Neural progenitor cell (in vitro differentiated cells): ENCODE data around the gene SPTSSA. TPM values are rescaled to one million over a fixed set of nuclear protein-coding genes. Genes with fewer than 3 reads are reported as not detected.
"Not testable (repeated sequence)": the region's sequence is repeated elsewhere in the genome, so short reads cannot be mapped to it uniquely, and the experiment has no call there.

Experiments
- DNase-seq: peaks from one replicate; pipeline ENCODE4 v3.0.0-alpha.2; 2016; ENCODE audit warnings: low spot score
- H2AFZ ChIP-seq: fragments of 200-600 bp; sonication (generic); replicated peaks from 2 replicates; pipeline ENCODE4 v1.6.1; 2016; ENCODE audit warnings: antibody characterized with exemption
- H3F3A ChIP-seq: fragments of 200-600 bp; sonication (generic); 2 replicates; pipeline ENCODE4 v1.6.1; 2016; ENCODE audit warnings: antibody characterized with exemption, low read depth
- H3K27ac ChIP-seq: fragments of 200-600 bp; sonication (generic); 2 replicates; pipeline ENCODE4 v1.5.1; 2016; ENCODE audit warnings: mild to moderate bottlenecking
- H3K27me3 ChIP-seq: fragments of 200-600 bp; sonication (generic); 2 replicates; pipeline ENCODE4 v1.6.1; 2016; ENCODE audit warnings: mild to moderate bottlenecking, moderate library complexity
- H3K36me3 ChIP-seq: fragments of 200-600 bp; sonication (generic); 2 replicates; pipeline ENCODE4 v1.5.1; 2016
- H3K4me1 ChIP-seq: fragments of 200-600 bp; sonication (generic); 2 replicates; pipeline ENCODE4 v1.6.1; 2016; ENCODE audit warnings: mixed run types
- H3K4me2 ChIP-seq: fragments of 200-600 bp; sonication (generic); 2 replicates; pipeline ENCODE4 v1.6.1; 2016
- H3K4me3 ChIP-seq: fragments of 200-600 bp; sonication (generic); 2 replicates; pipeline ENCODE4 v1.5.1; 2016
- H3K79me2 ChIP-seq: fragments of 200-600 bp; sonication (generic); 2 replicates; pipeline ENCODE4 v1.6.1; 2016; ENCODE audit warnings: low read depth
- H3K9ac ChIP-seq: fragments of 200-600 bp; sonication (generic); 2 replicates; pipeline ENCODE4 v1.6.1; 2016
- H3K9me3 ChIP-seq: fragments of 200-600 bp; sonication (generic); 2 replicates; pipeline ENCODE4 v1.5.1; 2016; ENCODE audit warnings: low read depth
- H4K20me1 ChIP-seq: fragments of 200-600 bp; sonication (generic); 2 replicates; pipeline ENCODE4 v1.6.1; 2016; ENCODE audit warnings: low read depth
- H3K27ac Mint-ChIP-seq: 3 replicates; pipeline ENCODE4 v1.8.0; 2021; ENCODE audit warnings: mixed read lengths
- H3K27me3 Mint-ChIP-seq: 2 replicates; pipeline ENCODE4 v1.8.0; 2022; ENCODE audit warnings: low read depth, mild to moderate bottlenecking, inconsistent platforms, moderate library complexity, mixed read lengths; ENCODE audit not compliant: insufficient read depth
- H3K36me3 Mint-ChIP-seq: 3 replicates; pipeline ENCODE4 v1.8.0; 2021; ENCODE audit warnings: mixed read lengths
- H3K4me1 Mint-ChIP-seq: 3 replicates; pipeline ENCODE4 v1.8.0; 2021; ENCODE audit warnings: mixed read lengths
- H3K4me3 Mint-ChIP-seq: 3 replicates; pipeline ENCODE4 v1.8.0; 2021; ENCODE audit warnings: mild to moderate bottlenecking, moderate library complexity, mixed read lengths
- H3K9me3 Mint-ChIP-seq: 3 replicates; pipeline ENCODE4 v1.8.0; 2020; ENCODE audit warnings: mixed read lengths
- EZH2 ChIP-seq: fragments of 200-600 bp; sonication (generic); IDR thresholded peaks from 2 replicates; pipeline ENCODE4 v1.6.1; 2017; ENCODE audit warnings: antibody characterized with exemption, mild to moderate bottlenecking, moderate library complexity
- EZH2phosphoT487 ChIP-seq: fragments of 200-600 bp; sonication (generic); IDR thresholded peaks from 2 replicates; pipeline ENCODE4 v1.6.1; 2017; ENCODE audit warnings: antibody characterized with exemption
- total RNA-seq: library from RNA; depleted of rRNA; stranded (reverse); fragments of >200 nt; gene quantifications from 2 replicates; pipeline ENCODE4 v1.2.3, GENCODE V29; 2015; ENCODE audit warnings: low replicate concordance
- TF ChIP-seq, protein P1 (sequence below): fragments of 200-600 bp; sonication (generic); IDR thresholded peaks from 2 replicates; pipeline ENCODE4 v1.5.1; 2017; ENCODE audit warnings: antibody characterized with exemption, mild to moderate bottlenecking

The SPTSSA gene
- total RNA-seq, 1 donor from 2014 or later: 43.0 TPM

DNA sequence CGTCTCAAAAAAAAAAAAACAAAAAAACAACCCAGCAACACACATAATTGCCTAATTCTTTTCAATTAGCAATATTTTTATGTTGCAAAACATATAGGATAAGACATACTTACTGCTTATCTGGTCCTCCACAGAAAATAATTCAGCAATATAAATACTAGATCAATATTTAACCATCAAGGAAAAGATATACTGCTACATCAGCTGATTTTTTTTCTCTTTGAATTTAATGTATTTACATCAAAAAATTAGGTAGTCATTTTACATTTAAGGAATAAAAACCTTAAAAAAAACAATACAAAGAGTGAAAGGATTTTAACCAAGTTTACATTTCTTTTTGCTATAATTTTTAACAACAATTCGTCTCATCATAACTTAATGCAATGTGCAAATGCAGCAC, 28.1 kb downstream of the SPTSSA start:
- Mint-ChIP-seq H3K27me3 (peaks cover 3% of the 10 kb centered on the region), H3K36me3 (peaks cover 28% of the 10 kb centered on the region), H3K4me3 (no peak overlapping the region), H3K9me3 (peaks cover 2% of the 10 kb centered on the region), H3K27ac (no peak overlapping the region), H3K4me1 (no peaks in the 10 kb centered on the region)
- no peak for DNase-seq
- Histone ChIP-seq H3K4me3 (no peak overlapping the region), H3K27me3 (no peaks in the 10 kb centered on the region), H4K20me1 (no peaks in the 10 kb centered on the region), H3K79me2 (peaks cover 38% of the 10 kb centered on the region), H3K4me1 (peaks cover 11% of the 10 kb centered on the region), H3K4me2 (no peak overlapping the region), H3K9me3 (no peaks in the 10 kb centered on the region), H3K36me3 (no peaks in the 10 kb centered on the region), H3K9ac (no peak overlapping the region), H3K27ac (no peak overlapping the region), H2AFZ (no peak overlapping the region), H3F3A (no peaks in the 10 kb centered on the region)
- TF ChIP-seq, protein P1, sequence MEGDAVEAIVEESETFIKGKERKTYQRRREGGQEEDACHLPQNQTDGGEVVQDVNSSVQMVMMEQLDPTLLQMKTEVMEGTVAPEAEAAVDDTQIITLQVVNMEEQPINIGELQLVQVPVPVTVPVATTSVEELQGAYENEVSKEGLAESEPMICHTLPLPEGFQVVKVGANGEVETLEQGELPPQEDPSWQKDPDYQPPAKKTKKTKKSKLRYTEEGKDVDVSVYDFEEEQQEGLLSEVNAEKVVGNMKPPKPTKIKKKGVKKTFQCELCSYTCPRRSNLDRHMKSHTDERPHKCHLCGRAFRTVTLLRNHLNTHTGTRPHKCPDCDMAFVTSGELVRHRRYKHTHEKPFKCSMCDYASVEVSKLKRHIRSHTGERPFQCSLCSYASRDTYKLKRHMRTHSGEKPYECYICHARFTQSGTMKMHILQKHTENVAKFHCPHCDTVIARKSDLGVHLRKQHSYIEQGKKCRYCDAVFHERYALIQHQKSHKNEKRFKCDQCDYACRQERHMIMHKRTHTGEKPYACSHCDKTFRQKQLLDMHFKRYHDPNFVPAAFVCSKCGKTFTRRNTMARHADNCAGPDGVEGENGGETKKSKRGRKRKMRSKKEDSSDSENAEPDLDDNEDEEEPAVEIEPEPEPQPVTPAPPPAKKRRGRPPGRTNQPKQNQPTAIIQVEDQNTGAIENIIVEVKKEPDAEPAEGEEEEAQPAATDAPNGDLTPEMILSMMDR: no peak
- TF ChIP-seq EZH2phosphoT487: no peak
- no peak for TF ChIP-seq EZH2

DNA sequence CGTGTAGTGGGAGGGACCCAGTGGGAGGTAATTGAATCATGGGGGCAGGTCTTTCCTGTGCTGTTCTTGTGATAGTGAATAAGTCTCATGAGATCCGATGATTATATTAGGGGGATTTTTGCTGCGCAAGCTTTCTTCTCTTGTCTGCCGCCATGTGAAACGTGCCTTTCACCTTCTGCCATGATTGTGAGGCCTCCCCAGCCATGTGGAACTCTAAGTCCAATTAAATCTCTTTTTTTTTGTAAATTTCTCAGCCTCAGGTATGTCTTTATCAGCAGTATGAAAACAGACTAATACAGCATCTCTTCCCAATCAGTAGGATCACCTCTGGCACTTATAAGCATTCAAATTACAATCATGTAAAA, 34.0 kb downstream of the SPTSSA start:
- not testable (repeated sequence) for H3K4me3 Mint-ChIP-seq, H4K20me1 ChIP-seq, H3K79me2 ChIP-seq, H3K4me2 ChIP-seq, H3K4me3 ChIP-seq, H3K36me3 Mint-ChIP-seq, H3K4me1 Mint-ChIP-seq, H3K9me3 Mint-ChIP-seq, H3K9ac ChIP-seq, DNase-seq, H3K27ac ChIP-seq, H3K9me3 ChIP-seq, H2AFZ ChIP-seq, H3K27me3 Mint-ChIP-seq, H3K4me1 ChIP-seq, H3F3A ChIP-seq, H3K27ac Mint-ChIP-seq, H3K27me3 ChIP-seq, H3K36me3 ChIP-seq

DNA sequence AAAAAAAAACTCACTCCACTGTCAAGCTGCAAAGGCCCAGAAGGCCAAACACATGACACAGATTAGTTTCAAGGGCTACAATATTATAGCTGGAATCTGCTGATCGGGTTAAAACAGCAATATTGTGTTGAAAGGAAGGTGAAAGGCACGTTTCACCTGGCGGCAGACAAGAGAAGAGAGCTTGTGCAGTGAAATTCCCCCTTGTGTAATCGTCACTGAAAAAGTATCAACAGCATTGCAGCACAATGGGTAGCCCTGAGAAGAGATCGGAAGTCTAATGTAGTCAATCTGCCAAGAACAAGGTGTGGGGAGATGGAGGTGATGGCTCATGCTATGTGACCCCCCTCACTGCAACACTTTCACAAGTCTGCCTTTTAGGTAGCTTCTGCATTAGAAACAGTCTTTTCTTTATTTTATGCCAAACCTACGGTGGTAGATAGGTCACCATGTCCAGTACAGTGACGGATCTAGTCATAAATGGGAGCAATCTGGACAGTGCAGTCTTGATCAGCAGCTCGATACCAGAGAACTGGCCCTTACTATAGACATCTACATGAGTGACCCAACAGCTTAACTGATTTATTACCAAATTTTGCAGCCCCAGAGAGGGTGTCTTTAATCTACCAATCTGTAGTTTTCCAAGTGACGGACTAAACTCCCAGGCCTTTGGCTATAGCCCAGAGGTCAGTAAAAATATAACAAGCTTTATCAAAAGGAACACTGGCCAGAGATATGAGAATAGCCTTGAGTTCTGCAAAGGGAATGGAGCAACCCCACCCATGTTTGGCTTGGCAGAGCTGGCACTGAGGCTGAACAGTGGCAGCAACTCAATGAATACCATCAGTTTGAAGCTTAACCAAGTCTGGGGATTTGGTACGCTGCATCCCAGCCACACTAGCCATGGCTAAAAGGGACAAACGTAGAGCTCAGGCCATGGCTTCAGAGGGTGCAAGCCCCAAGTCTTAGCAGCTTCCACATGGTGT, 35.4 kb downstream of the SPTSSA start:
- H3K36me3 ChIP-seq: no peaks in the 10 kb centered on the region
- H3K4me3 ChIP-seq: no peak overlapping the region
- peaks cover 8% of the 10 kb centered on the region for H3F3A ChIP-seq
- H3K9ac ChIP-seq: no peak overlapping the region
- Mint-ChIP-seq H3K9me3 (peaks cover 2% of the 10 kb centered on the region), H3K4me3 (no peak overlapping the region), H3K27me3 (peaks cover 8% of the 10 kb centered on the region), H3K36me3 (peaks cover 5% of the 10 kb centered on the region), H3K4me1 (no peaks in the 10 kb centered on the region), H3K27ac (no peak overlapping the region)
- no peak for DNase-seq
- H4K20me1 ChIP-seq: no peaks in the 10 kb centered on the region
- H2AFZ ChIP-seq: no peak overlapping the region
- TF ChIP-seq EZH2phosphoT487 (no peak), EZH2 (no peak)
- TF ChIP-seq, protein P1: no peak
- peaks cover 8% of the 10 kb centered on the region for H3K4me1 ChIP-seq
- no peaks in the 10 kb centered on the region for H3K9me3 ChIP-seq
- H3K27me3 ChIP-seq: no peaks in the 10 kb centered on the region
- no peaks in the 10 kb centered on the region for H3K79me2 ChIP-seq
- no peak overlapping the region for H3K27ac ChIP-seq
- no peak overlapping the region for H3K4me2 ChIP-seq
